DND-41 (cell line): Measurements from ENCODE around the gene TTLL5.

Experiments used
- ATAC-seq: fragments of 200-7000 bp; cut with Tn5 transposase; 3 replicates; pipeline ENCODE4 v1.9.1; 2021; ENCODE audit warnings: low read depth; ENCODE audit not compliant: insufficient read depth
- DNase-seq: peaks from one replicate; pipeline ENCODE4 v3.0.0-alpha.2; 2020
- H2AFZ ChIP-seq: 2 replicates; pipeline ENCODE4 v1.6.0; 2012; ENCODE audit warnings: low read depth, low read length
- H3K27ac ChIP-seq: 2 replicates; pipeline ENCODE4 v1.5.1; 2012; ENCODE audit warnings: low read length, inconsistent platforms
- H3K27me3 ChIP-seq: fragments of 200-600 bp; sonication (generic); 2 replicates; pipeline ENCODE4 v1.6.0; 2012; ENCODE audit warnings: low read length, mild to moderate bottlenecking, inconsistent platforms; ENCODE audit not compliant: insufficient read depth, poor library complexity
- H3K36me3 ChIP-seq: 2 replicates; pipeline ENCODE4 v1.5.1; 2012; ENCODE audit warnings: low read length, inconsistent platforms; ENCODE audit not compliant: insufficient read depth
- H3K4me1 ChIP-seq: 2 replicates; pipeline ENCODE4 v1.5.1; 2012; ENCODE audit warnings: mild to moderate bottlenecking, low read length; ENCODE audit not compliant: insufficient read depth
- H3K4me2 ChIP-seq: 2 replicates; pipeline ENCODE4 v1.6.0; 2012; ENCODE audit warnings: mild to moderate bottlenecking, moderate library complexity, low read length, inconsistent platforms; ENCODE audit not compliant: insufficient read depth
- H3K4me3 ChIP-seq, 2 experiments: fragments of 200-600 bp in 1 of 2; shearing (Covaris generic) in 1 of 2; 2 replicates each; pipeline ENCODE4 v1.5.1; 2012 to 2016; ENCODE audit warnings: inconsistent platforms in 2 of 2, low read length in 2 of 2, mild to moderate bottlenecking in 2 of 2, low read depth in 1 of 2, moderate library complexity in 1 of 2
- H3K79me2 ChIP-seq: 2 replicates; pipeline ENCODE4 v1.6.0; 2012; ENCODE audit warnings: low read length, inconsistent platforms; ENCODE audit not compliant: insufficient read depth
- H3K9ac ChIP-seq: 2 replicates; pipeline ENCODE4 v1.6.0; 2012; ENCODE audit warnings: low read depth, mild to moderate bottlenecking, inconsistent platforms, low read length, moderate library complexity
- H3K9me3 ChIP-seq: 2 replicates; pipeline ENCODE4 v1.5.1; 2012; ENCODE audit warnings: low read length, moderate library complexity, mild to moderate bottlenecking, inconsistent platforms; ENCODE audit not compliant: insufficient read depth, severe bottlenecking
- H4K20me1 ChIP-seq: 2 replicates; pipeline ENCODE4 v1.6.0; 2012; ENCODE audit warnings: low read length; ENCODE audit not compliant: insufficient read depth
- CTCF ChIP-seq: IDR thresholded peaks from 2 replicates; pipeline ENCODE4 v1.5.1; 2012; ENCODE audit warnings: borderline replicate concordance, low read length, moderate library complexity, mild to moderate bottlenecking; ENCODE audit not compliant: poor library complexity, severe bottlenecking; ENCODE audit errors: extremely low read depth
- EZH2 ChIP-seq: IDR thresholded peaks from 3 replicates; pipeline ENCODE4 v1.6.1; 2012; ENCODE audit warnings: borderline replicate concordance, low read depth, mild to moderate bottlenecking, moderate library complexity, low read length, inconsistent platforms; ENCODE audit not compliant: severe bottlenecking

The TTLL5 gene

GRCh38 chr14:75863221-75863620, 202.2 kb downstream of the TTLL5 start:
- Histone ChIP-seq H3K4me3 (no peak overlapping the region), H3K4me1 (no peaks in the 10 kb centered on the region), H3K36me3 (no peaks in the 10 kb centered on the region), H3K9ac (no peak overlapping the region), H3K4me2 (no peak overlapping the region), H4K20me1 (no peaks in the 10 kb centered on the region), H3K79me2 (no peaks in the 10 kb centered on the region), H3K27ac (no peak overlapping the region), H3K9me3 (no peaks in the 10 kb centered on the region), H2AFZ (no peak overlapping the region), H3K27me3 (no peaks in the 10 kb centered on the region)
- TF ChIP-seq CTCF, result no peak
- TF ChIP-seq EZH2, result no peak
- DNase-seq, result no peak
- ATAC-seq, result no peak

GRCh38 chr14:75864352-75864751, 203.3 kb downstream of the TTLL5 start:
- no peak for ATAC-seq
- TF ChIP-seq CTCF (no peak), EZH2 (no peak)

GRCh38 chr14:75865531-75865930, 204.5 kb downstream of the TTLL5 start:
- DNase-seq (no peak), ATAC-seq (no peak)
- no peaks in the 10 kb centered on the region for H4K20me1 ChIP-seq
- H3K4me3 ChIP-seq, result no peak overlapping the region
- no peak for TF ChIP-seq CTCF
- no peak for TF ChIP-seq EZH2
- no peaks in the 10 kb centered on the region for H3K9me3 ChIP-seq
- H2AFZ ChIP-seq, result no peak overlapping the region
- H3K27ac ChIP-seq, result no peak overlapping the region
- no peaks in the 10 kb centered on the region for H3K79me2 ChIP-seq
- no peak overlapping the region for H3K4me2 ChIP-seq
- H3K36me3 ChIP-seq, result no peaks in the 10 kb centered on the region; the same call in 1 of the 2 replicates
- no peaks in the 10 kb centered on the region for H3K4me1 ChIP-seq
- H3K27me3 ChIP-seq, result no peaks in the 10 kb centered on the region
- H3K9ac ChIP-seq, result no peak overlapping the region

More at GRCh38 chr14:75864352-75864751, 203.3 kb downstream of the TTLL5 start:
- H3K27me3 ChIP-seq, result no peaks in the 10 kb centered on the region
- H2AFZ ChIP-seq, result no peak overlapping the region
- DNase-seq, result no peak
- no peaks in the 10 kb centered on the region for H4K20me1 ChIP-seq
- no peaks in the 10 kb centered on the region for H3K9me3 ChIP-seq
- no peak overlapping the region for H3K9ac ChIP-seq
- H3K4me3 ChIP-seq, result no peak overlapping the region
- no peaks in the 10 kb centered on the region for H3K4me1 ChIP-seq
- H3K79me2 ChIP-seq, result no peaks in the 10 kb centered on the region
- H3K27ac ChIP-seq, result no peak overlapping the region
- no peak overlapping the region for H3K4me2 ChIP-seq
- no peaks in the 10 kb centered on the region; the same call in 1 of the 2 replicates for H3K36me3 ChIP-seq

GRCh38 chr14:75866970-75867369, 205.9 kb downstream of the TTLL5 start:
- no peaks in the 10 kb centered on the region for H3K27me3 ChIP-seq
- peaks cover 9% of the 10 kb centered on the region; the same call in 1 of the 2 replicates for H3K4me1 ChIP-seq

More at GRCh38 chr14:75866970-75867369, 205.9 kb downstream of the TTLL5 start:
- Histone ChIP-seq H4K20me1 (no peaks in the 10 kb centered on the region), H3K27ac (no peak overlapping the region), H3K36me3 (peaks cover 5% of the 10 kb centered on the region; the same call in 1 of the 2 replicates), H3K9me3 (no peaks in the 10 kb centered on the region), H3K4me3 (no peak overlapping the region), H3K79me2 (no peaks in the 10 kb centered on the region), H3K4me2 (no peak overlapping the region), H3K9ac (no peak overlapping the region), H2AFZ (no peak overlapping the region)
- TF ChIP-seq EZH2 (no peak), CTCF (no peak)
- DNase-seq (no peak), ATAC-seq (no peak)
